ENCODE data around the gene ZC3H15. TPM values are rescaled to one million over a fixed set of nuclear protein-coding genes. Genes with fewer than 3 reads are reported as not detected.

The ZC3H15 gene
- polyA plus RNA-seq, 2 of the 4 experiments (the other 2 are of a cell fraction) = 99.2 to 191 TPM

- ATAC-seq (no peak), DNase-seq (ENCODE audit: low read depth in 1 of 2, low spot score in 1 of 2) (no peak), FAIRE-seq (no peak)
- H3K4me2 ChIP-seq = no peak overlapping the region
- TF ChIP-seq RCOR1 (IDR thresholded peaks at IDR 0.05; ENCODE audit: low read depth, low read length) = no peak
- TF ChIP-seq, protein P1, sequence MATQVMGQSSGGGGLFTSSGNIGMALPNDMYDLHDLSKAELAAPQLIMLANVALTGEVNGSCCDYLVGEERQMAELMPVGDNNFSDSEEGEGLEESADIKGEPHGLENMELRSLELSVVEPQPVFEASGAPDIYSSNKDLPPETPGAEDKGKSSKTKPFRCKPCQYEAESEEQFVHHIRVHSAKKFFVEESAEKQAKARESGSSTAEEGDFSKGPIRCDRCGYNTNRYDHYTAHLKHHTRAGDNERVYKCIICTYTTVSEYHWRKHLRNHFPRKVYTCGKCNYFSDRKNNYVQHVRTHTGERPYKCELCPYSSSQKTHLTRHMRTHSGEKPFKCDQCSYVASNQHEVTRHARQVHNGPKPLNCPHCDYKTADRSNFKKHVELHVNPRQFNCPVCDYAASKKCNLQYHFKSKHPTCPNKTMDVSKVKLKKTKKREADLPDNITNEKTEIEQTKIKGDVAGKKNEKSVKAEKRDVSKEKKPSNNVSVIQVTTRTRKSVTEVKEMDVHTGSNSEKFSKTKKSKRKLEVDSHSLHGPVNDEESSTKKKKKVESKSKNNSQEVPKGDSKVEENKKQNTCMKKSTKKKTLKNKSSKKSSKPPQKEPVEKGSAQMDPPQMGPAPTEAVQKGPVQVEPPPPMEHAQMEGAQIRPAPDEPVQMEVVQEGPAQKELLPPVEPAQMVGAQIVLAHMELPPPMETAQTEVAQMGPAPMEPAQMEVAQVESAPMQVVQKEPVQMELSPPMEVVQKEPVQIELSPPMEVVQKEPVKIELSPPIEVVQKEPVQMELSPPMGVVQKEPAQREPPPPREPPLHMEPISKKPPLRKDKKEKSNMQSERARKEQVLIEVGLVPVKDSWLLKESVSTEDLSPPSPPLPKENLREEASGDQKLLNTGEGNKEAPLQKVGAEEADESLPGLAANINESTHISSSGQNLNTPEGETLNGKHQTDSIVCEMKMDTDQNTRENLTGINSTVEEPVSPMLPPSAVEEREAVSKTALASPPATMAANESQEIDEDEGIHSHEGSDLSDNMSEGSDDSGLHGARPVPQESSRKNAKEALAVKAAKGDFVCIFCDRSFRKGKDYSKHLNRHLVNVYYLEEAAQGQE (IDR thresholded peaks at IDR 0.05) = no peak
- TF ChIP-seq ELK1 (IDR thresholded peaks at IDR 0.05; ENCODE audit: low read depth, low read length) = no peak
- no peak for TF ChIP-seq FOSL2 (IDR thresholded peaks at IDR 0.05)
- no peak for TF ChIP-seq FOSL2 (CRISPR knock-in tag; IDR thresholded peaks at IDR 0.05)
- TF ChIP-seq RNF2 (IDR thresholded peaks at IDR 0.05; ENCODE audit: borderline replicate concordance, low read depth) = no peak
- no peak for TF ChIP-seq ESRRA (IDR thresholded peaks at IDR 0.05; ENCODE audit: borderline replicate concordance, low read length)
- no peak for TF ChIP-seq CBX8 (IDR thresholded peaks at IDR 0.05)
- TF ChIP-seq CHD4 (IDR thresholded peaks at IDR 0.05; ENCODE audit: borderline replicate concordance) = no peak
- no peak for TF ChIP-seq TFCP2L1 (CRISPR knock-in tag; IDR thresholded peaks at IDR 0.05)
- TF ChIP-seq, protein P2, sequence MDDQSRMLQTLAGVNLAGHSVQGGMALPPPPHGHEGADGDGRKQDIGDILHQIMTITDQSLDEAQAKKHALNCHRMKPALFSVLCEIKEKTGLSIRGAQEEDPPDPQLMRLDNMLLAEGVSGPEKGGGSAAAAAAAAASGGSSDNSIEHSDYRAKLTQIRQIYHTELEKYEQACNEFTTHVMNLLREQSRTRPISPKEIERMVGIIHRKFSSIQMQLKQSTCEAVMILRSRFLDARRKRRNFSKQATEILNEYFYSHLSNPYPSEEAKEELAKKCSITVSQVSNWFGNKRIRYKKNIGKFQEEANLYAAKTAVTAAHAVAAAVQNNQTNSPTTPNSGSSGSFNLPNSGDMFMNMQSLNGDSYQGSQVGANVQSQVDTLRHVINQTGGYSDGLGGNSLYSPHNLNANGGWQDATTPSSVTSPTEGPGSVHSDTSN (IDR thresholded peaks at IDR 0.05) = no peak
- TF ChIP-seq FOSB (CRISPR knock-in tag; IDR thresholded peaks at IDR 0.05) = no peak
- TF ChIP-seq, protein P3, sequence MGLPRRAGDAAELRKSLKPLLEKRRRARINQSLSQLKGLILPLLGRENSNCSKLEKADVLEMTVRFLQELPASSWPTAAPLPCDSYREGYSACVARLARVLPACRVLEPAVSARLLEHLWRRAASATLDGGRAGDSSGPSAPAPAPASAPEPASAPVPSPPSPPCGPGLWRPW (IDR thresholded peaks at IDR 0.05) = no peak
- no peak for TF ChIP-seq SREBF2 (IDR thresholded peaks at IDR 0.05)
- TF ChIP-seq HMGXB4 (CRISPR knock-in tag; IDR thresholded peaks at IDR 0.05; ENCODE audit: borderline replicate concordance) = no peak
- no peak for TF ChIP-seq NFE2L2 (conservative IDR thresholded peaks at IDR 0.05; ENCODE audit: low read length)
- no peak overlapping the region for H3K4me3 ChIP-seq
- H3K9me3 ChIP-seq = no peaks in the 10 kb centered on the region
- no peak overlapping the region for H3K27ac ChIP-seq
- no peaks in the 10 kb centered on the region for H3K4me1 ChIP-seq
- ChIA-PET CTCF (no interaction called here), POLR2A (no interaction called here)
- 55% methylated on average over 4 of the region's 4 CpGs for WGBS (ENCODE audit: missing lambda C conversion rate)
These were observed 29.1 kb upstream of the ZC3H15 start for GRCh38 chr2:186456941-186457340.

GRCh38 chr2:186457908-186458307 is 28.2 kb upstream of the ZC3H15 start:
- WGBS (ENCODE audit: missing lambda C conversion rate) = 80% methylated on average over 3 of the region's 3 CpGs
- ChIA-PET POLR2A (no interaction called here), CTCF (no interaction called here)
- Histone ChIP-seq H3K9me3 (no peaks in the 10 kb centered on the region), H3K4me3 (no peak overlapping the region), H3K27ac (no peak overlapping the region), H3K4me1 (no peaks in the 10 kb centered on the region), H3K4me2 (no peak overlapping the region)
- no peak for TF ChIP-seq SMC3 (IDR thresholded peaks at IDR 0.05)
- no peak for TF ChIP-seq KDM1A (IDR thresholded peaks at IDR 0.05; ENCODE audit: low read depth)
- TF ChIP-seq CBX8 (IDR thresholded peaks at IDR 0.05) = no peak
- no peak for TF ChIP-seq ZNF302 (CRISPR knock-in tag; IDR thresholded peaks at IDR 0.05)
- TF ChIP-seq NPAS2 (CRISPR knock-in tag; IDR thresholded peaks at IDR 0.05; ENCODE audit: borderline replicate concordance) = no peak
- no peak for TF ChIP-seq HDAC2 (IDR thresholded peaks at IDR 0.05)
- TF ChIP-seq, protein P4, sequence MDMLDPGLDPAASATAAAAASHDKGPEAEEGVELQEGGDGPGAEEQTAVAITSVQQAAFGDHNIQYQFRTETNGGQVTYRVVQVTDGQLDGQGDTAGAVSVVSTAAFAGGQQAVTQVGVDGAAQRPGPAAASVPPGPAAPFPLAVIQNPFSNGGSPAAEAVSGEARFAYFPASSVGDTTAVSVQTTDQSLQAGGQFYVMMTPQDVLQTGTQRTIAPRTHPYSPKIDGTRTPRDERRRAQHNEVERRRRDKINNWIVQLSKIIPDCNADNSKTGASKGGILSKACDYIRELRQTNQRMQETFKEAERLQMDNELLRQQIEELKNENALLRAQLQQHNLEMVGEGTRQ (IDR thresholded peaks at IDR 0.05) = no peak
- TF ChIP-seq, protein P2 (IDR thresholded peaks at IDR 0.05) = no peak
- TF ChIP-seq RFX5 (IDR thresholded peaks at IDR 0.05) = no peak
- no peak for TF ChIP-seq GATA3 (IDR thresholded peaks at IDR 0.05; ENCODE audit: borderline replicate concordance)
- TF ChIP-seq, protein P5, sequence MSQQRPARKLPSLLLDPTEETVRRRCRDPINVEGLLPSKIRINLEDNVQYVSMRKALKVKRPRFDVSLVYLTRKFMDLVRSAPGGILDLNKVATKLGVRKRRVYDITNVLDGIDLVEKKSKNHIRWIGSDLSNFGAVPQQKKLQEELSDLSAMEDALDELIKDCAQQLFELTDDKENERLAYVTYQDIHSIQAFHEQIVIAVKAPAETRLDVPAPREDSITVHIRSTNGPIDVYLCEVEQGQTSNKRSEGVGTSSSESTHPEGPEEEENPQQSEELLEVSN (IDR thresholded peaks at IDR 0.05; ENCODE audit: borderline replicate concordance, low read depth) = no peak
- no peak for TF ChIP-seq FOSB (CRISPR knock-in tag; IDR thresholded peaks at IDR 0.05)
- no peak for DNase-seq (ENCODE audit: low read depth in 1 of 2, low spot score in 1 of 2)
- ATAC-seq = no peak
- no peak for FAIRE-seq

All from A549 (cell line).